Testis (tissue), 2 donors: ENCODE measurements around the gene RPE65.

Source experiments
- CTCF ChIP-seq, 3 experiments: fragments of 450-650 bp in 2 of 3; fragments of 200-600 bp in 1 of 3; sonication (generic) in 1 of 3; IDR thresholded peaks; one replicate each; pipeline ENCODE4 v1.5.1; 2016 to 2019; ENCODE audit warnings: antibody characterized with exemption in 3 of 3, mild to moderate bottlenecking in 2 of 3, moderate library complexity in 1 of 3
- POLR2A ChIP-seq: fragments of 450-650 bp; IDR thresholded peaks from one replicate; pipeline ENCODE4 v1.6.1; 2017; ENCODE audit warnings: antibody characterized with exemption, mild to moderate bottlenecking, moderate library complexity

- no peak for TF ChIP-seq CTCF (IDR thresholded peaks at IDR 0.05)
- no peak for TF ChIP-seq POLR2A
Measured at GRCh38 chr1:68497358-68497698, 47.6 kb upstream of the RPE65 start.
